Small intestine (tissue), 7 donors: ENCODE measurements around the gene TRMT6. TPM values are rescaled to one million over a fixed set of nuclear protein-coding genes. Genes with fewer than 3 reads are reported as not detected.

ENCODE experiments used
- DNase-seq, 2 donors: peaks; one replicate each; pipeline versions ENCODE4 v3.0.0 to v3.0.0-alpha.2; 2013
- FAIRE-seq: peaks from 2 replicates; lab custom pipeline; 2012; peaks lifted over from hg19 to GRCh38; lab: Jason Lieb, UNC
- H3K27ac ChIP-seq, 3 donors: one replicate each; pipeline ENCODE4 v1.5.1; 2013; ENCODE audit warnings: low read length in 2 of 3, mild to moderate bottlenecking in 2 of 3, control low read depth in 1 of 3, inconsistent platforms in 1 of 3, low read depth in 1 of 3, moderate library complexity in 1 of 3
- H3K27me3 ChIP-seq, 3 donors: one replicate each; pipeline ENCODE4 v1.6.1; 2013; ENCODE audit warnings: low read length in 3 of 3, inconsistent platforms in 1 of 3; ENCODE audit not compliant: control insufficient read depth in 3 of 3, insufficient read depth in 3 of 3
- H3K36me3 ChIP-seq, 3 donors: one replicate each; pipeline ENCODE4 v1.6.1; 2013; ENCODE audit warnings: low read length in 3 of 3, inconsistent platforms in 1 of 3, low read depth in 1 of 3, mild to moderate bottlenecking in 1 of 3, moderate library complexity in 1 of 3; ENCODE audit not compliant: control insufficient read depth in 3 of 3, insufficient read depth in 2 of 3
- H3K4me1 ChIP-seq, 3 donors: one replicate each; pipeline ENCODE4 v1.6.1; 2013; ENCODE audit warnings: low read length in 2 of 3, inconsistent platforms in 1 of 3, low read depth in 1 of 3, mild to moderate bottlenecking in 1 of 3, moderate library complexity in 1 of 3; ENCODE audit not compliant: control insufficient read depth in 3 of 3, insufficient read depth in 2 of 3
- H3K4me3 ChIP-seq, 3 donors: one replicate each; pipeline ENCODE4 v1.5.1; 2013; ENCODE audit warnings: low read length in 3 of 3, control low read depth in 1 of 3, inconsistent platforms in 1 of 3, low read depth in 1 of 3, mild to moderate bottlenecking in 1 of 3, moderate library complexity in 1 of 3
- H3K9me3 ChIP-seq, 2 donors: one replicate each; pipeline ENCODE4 v1.6.1; 2013; ENCODE audit warnings: low read depth in 1 of 2, low read length in 1 of 2; ENCODE audit not compliant: control insufficient read depth in 2 of 2, insufficient read depth in 1 of 2
- WGBS, 3 donors: extraction: QIAGEN DNeasy Blood & Tissue Kit; methylation state at CpG; one replicate each; pipeline ENCODE4 v1.1.7; 2013; 5-methylcytosine and 5-hydroxymethylcytosine counted together
- polyA plus RNA-seq, 4 donors: library from polyadenylated mRNA; stranded (reverse) in 3 of 4; unstranded in 1 of 4; fragments of 200-250 nt in 3 of 4; fragments of 120-200 nt in 1 of 4; gene quantifications; one replicate each; pipeline versions ENCODE4 v1.2.1 to v1.2.3, GENCODE V29; 2013
- donor health status: healthy with polysubstance abuse.
- donor health status: control.
- donor health status: control.
- donor health status: Bipolar disorder and iron deficiency.
- donor health status: healthy.

The TRMT6 gene
- polyA plus RNA-seq, 4 donors = 6.2 to 10.3 (median 8.6) TPM

DNA sequence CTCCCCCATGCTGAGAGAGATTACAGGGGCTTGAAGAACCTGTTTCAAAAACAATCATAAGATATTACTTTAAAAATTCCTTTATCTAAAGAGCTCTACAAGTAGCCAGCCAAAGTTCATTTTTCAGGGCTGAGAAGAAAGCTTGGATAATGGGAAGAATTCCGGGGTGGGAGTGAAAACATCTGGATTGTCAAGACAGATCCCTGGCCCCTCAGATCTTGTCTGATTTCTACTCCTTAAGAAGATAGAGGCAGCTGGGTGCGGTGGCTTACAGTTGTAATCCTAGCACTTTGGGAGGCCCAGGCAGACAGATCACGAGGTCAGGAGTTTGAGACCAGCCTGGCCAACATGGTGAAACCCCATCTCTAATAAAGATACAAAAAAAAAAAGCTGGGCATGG lies 24.8 kb downstream of the TRMT6 start:
- DNase-seq = no peak
- no peaks in the 10 kb centered on the region for H3K9me3 ChIP-seq
- peaks cover 0 to 4% (median 0%) of the 10 kb centered on the region in 3 donors for H3K27me3 ChIP-seq
- no peak for FAIRE-seq
- no peaks in the 10 kb centered on the region for H3K4me1 ChIP-seq
- no peak overlapping the region for H3K4me3 ChIP-seq
- no peaks in the 10 kb centered on the region for H3K36me3 ChIP-seq
- WGBS, 3 donors = 34 to 38% (median 35%) methylated on average over 3 of the region's 3 CpGs
- no peak overlapping the region for H3K27ac ChIP-seq

DNA sequence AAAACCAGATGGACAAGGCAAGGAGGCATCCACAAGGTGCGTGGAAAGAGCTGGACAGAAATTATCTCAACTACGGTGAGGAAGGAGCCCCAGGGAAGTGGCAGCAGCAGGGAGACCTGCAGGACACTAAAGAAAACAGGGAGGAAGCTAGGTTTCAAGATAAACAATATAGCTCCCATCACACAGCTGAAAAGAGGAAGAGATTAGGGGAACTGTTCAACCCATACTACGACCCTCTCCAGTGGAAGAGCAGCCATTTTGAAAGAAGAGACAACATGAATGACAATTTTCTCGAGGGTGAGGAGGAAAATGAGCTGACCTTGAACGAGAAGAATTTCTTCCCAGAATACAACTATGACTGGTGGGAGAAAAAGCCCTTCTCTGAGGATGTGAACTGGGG lies 26.8 kb downstream of the TRMT6 start:
- WGBS, 3 donors = 53 to 63% (median 54%) methylated on average over 5 of the region's 5 CpGs
- H3K4me3 ChIP-seq = no peak overlapping the region
- no peak for DNase-seq
- no peak for FAIRE-seq
- H3K9me3 ChIP-seq = no peaks in the 10 kb centered on the region
- H3K36me3 ChIP-seq = no peaks in the 10 kb centered on the region
- H3K27ac ChIP-seq = no peak overlapping the region
- H3K4me1 ChIP-seq = no peaks in the 10 kb centered on the region
- peaks cover 0 to 4% (median 0%) of the 10 kb centered on the region in 3 donors for H3K27me3 ChIP-seq

DNA sequence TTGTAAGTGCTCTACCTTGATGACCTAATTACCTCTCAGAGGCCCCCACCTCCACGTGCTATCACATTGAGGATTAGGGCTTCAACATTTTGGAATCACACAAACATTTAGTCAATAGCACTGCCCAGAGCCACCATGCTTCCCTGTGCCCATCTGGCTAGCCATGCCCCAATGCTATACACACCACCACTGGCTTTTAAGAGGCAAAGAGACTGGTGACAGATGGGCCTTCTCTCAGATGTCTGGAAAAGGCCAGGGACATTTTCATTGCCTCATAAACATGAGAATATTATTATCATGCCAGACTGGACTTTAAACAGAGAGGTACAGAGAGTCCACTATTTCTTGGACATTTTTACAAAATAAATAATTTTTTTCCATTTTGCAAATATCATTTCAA lies 29.8 kb downstream of the TRMT6 start:
- FAIRE-seq = no peak
- Histone ChIP-seq H3K4me3 (no peak overlapping the region), H3K36me3 (no peaks in the 10 kb centered on the region), H3K27me3 (no peaks in the 10 kb centered on the region), H3K4me1 (no peaks in the 10 kb centered on the region), H3K9me3 (no peaks in the 10 kb centered on the region), H3K27ac (no peak overlapping the region)
- 37 to 39% (median 37%) methylated on average over 1 of the region's 1 CpG for WGBS, 3 donors
- no peak for DNase-seq

GRCh38 chr20:5919626-5920544 lies 30.4 kb downstream of the TRMT6 start:
- 74 to 80% (median 76%) methylated on average over 8 of the region's 8 CpGs for WGBS, 3 donors
- FAIRE-seq = no peak
- Histone ChIP-seq H3K36me3 (no peaks in the 10 kb centered on the region), H3K9me3 (no peaks in the 10 kb centered on the region), H3K27me3 (no peaks in the 10 kb centered on the region), H3K4me3 (no peak overlapping the region), H3K4me1 (no peaks in the 10 kb centered on the region), H3K27ac (no peak overlapping the region)
- no peak for DNase-seq

- FAIRE-seq = no peak
These were observed 31.3 kb downstream of the TRMT6 start for GRCh38 chr20:5918856-5919625.

GRCh38 chr20:5914859-5915258 lies 35.5 kb downstream of the TRMT6 start:
- H3K36me3 ChIP-seq = no peaks in the 10 kb centered on the region
- H3K9me3 ChIP-seq = no peaks in the 10 kb centered on the region
- WGBS, 3 donors = 0 to 31% (median 17%) methylated on average over 1 of the region's 1 CpG
- no peak for DNase-seq
- FAIRE-seq = no peak
- H3K27ac ChIP-seq = no peak overlapping the region
- H3K4me3 ChIP-seq = no peak overlapping the region
- H3K4me1 ChIP-seq = peaks cover 0 to 3% (median 0%) of the 10 kb centered on the region in 3 donors
- H3K27me3 ChIP-seq = peaks cover 2 to 5% (median 5%) of the 10 kb centered on the region in 3 donors

More at GRCh38 chr20:5918856-5919625, 31.3 kb downstream of the TRMT6 start:
- H3K4me3 ChIP-seq = no peak overlapping the region
- H3K27ac ChIP-seq = no peak overlapping the region
- no peaks in the 10 kb centered on the region for H3K27me3 ChIP-seq
- no peaks in the 10 kb centered on the region for H3K9me3 ChIP-seq
- no peak for DNase-seq
- H3K36me3 ChIP-seq = no peaks in the 10 kb centered on the region
- WGBS, 3 donors = 39 to 44% (median 42%) methylated on average over 3 of the region's 3 CpGs
- H3K4me1 ChIP-seq = no peaks in the 10 kb centered on the region

DNA sequence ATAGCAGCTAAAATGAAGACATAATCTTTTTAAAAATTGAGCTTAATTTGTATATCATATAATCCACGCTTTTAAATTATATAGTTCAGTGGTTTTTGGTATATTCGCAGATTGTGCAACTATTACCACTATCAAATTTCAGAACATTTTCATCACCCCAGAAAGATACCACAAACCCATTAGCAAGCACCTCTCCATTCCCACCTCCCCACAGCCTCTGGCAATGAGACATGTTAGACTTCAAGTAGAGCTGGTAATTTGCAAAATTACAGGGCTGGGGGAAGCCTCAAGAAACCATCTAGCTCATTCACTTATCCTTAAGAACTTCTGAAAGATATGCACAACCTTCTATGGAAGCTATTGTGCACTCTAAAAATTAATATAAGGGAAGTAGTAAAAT lies 37.2 kb downstream of the TRMT6 start:
- Histone ChIP-seq H3K27ac (no peak overlapping the region), H3K36me3 (no peaks in the 10 kb centered on the region), H3K4me3 (no peak overlapping the region), H3K4me1 (peaks cover 0 to 3% (median 0%) of the 10 kb centered on the region in 3 donors), H3K9me3 (no peaks in the 10 kb centered on the region), H3K27me3 (peaks cover 2 to 5% (median 5%) of the 10 kb centered on the region in 3 donors)
- no peak for DNase-seq
- WGBS, 3 donors = 88 to 90% (median 88%) methylated on average over 2 of the region's 2 CpGs
- FAIRE-seq = no peak

DNA sequence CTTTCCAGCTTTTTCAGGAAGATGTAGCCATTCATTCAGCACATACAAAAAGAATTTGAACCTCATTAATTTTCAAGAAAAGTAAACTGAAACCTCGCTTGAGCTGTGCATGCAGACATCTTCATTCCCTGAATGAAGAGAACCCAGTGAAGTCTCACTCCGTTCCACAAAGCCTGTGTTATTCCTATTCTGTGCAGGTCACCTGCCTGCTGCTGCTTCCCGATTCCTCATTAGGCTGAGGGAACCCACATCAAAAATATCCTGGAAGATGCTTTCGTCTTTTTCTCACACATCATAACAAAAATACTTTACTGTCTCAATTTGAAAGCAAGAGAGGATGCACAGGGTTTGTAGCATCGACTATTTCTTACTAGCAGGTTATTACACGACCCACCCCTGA lies 40.1 kb downstream of the TRMT6 start:
- Histone ChIP-seq H3K4me1 (peaks cover 0 to 3% (median 0%) of the 10 kb centered on the region in 3 donors), H3K9me3 (no peaks in the 10 kb centered on the region), H3K27ac (no peak overlapping the region), H3K4me3 (no peak overlapping the region), H3K36me3 (no peaks in the 10 kb centered on the region), H3K27me3 (peaks cover 2 to 11% (median 7%) of the 10 kb centered on the region in 3 donors)
- WGBS, 3 donors = 60 to 66% (median 61%) methylated on average over 6 of the region's 6 CpGs
- DNase-seq (no peak), FAIRE-seq (no peak)
